Endothelial cell of umbilical vein (primary cell): Measurements from ENCODE around the gene VPS16. TPM values are rescaled to one million over a fixed set of nuclear protein-coding genes. Genes with fewer than 3 reads are reported as not detected.

ENCODE experiments used
- BruUV-seq: library from RNA; stranded (reverse); fragments of 400-500 nt; replicated peaks from 2 replicates; lab custom pipeline; 2021; lab: Mats Ljungman, UMichigan
- CTCF ChIA-PET: fragments of 300-600, 350-600 bp; sonication (Branson Sonifier 250); formaldehyde crosslinking; loops from one replicate; lab custom pipeline; 2021; ENCODE audit warnings: antibody characterized with exemption, inconsistent platforms; lab: Charles Lee
- POLR2A ChIA-PET: fragments of 300-600, 350-600 bp; sonication (Branson Sonifier 250); formaldehyde crosslinking; loops from one replicate; lab custom pipeline; 2021; ENCODE audit warnings: antibody characterized with exemption, inconsistent platforms; lab: Charles Lee
- DNase-seq: peaks from one replicate; pipeline ENCODE4 v3.0.0-alpha.2; 2011; ENCODE audit warnings: low read depth, low spot score
- FAIRE-seq: peaks from 2 replicates; lab custom pipeline; 2011; peaks lifted over from hg19 to GRCh38; lab: Jason Lieb, UNC
- H2AFZ ChIP-seq: 2 replicates; pipeline ENCODE4 v1.6.0; 2012; ENCODE audit warnings: low read depth, low read length, control low read depth, inconsistent platforms
- H3K27ac ChIP-seq: 2 replicates; pipeline ENCODE4 v1.5.1; 2011; ENCODE audit warnings: low read depth, mild to moderate bottlenecking, control low read depth, low read length, moderate library complexity; ENCODE audit not compliant: insufficient read depth
- H3K27me3 ChIP-seq, 2 experiments: 2 replicates each; pipeline versions ENCODE4 v1.6.0 to v1.6.1; 2011; ENCODE audit warnings: low read length in 2 of 2, mixed read lengths in 1 of 2; ENCODE audit not compliant: control insufficient read depth in 2 of 2, insufficient read depth in 2 of 2
- H3K36me3 ChIP-seq, 2 experiments: 2 replicates in 1 of 2; 3 replicates in 1 of 2; pipeline ENCODE4 v1.5.1; 2011; ENCODE audit warnings: low read length in 2 of 2, mild to moderate bottlenecking in 1 of 2, moderate library complexity in 1 of 2; ENCODE audit not compliant: control insufficient read depth in 2 of 2, insufficient read depth in 2 of 2; ENCODE audit errors: extremely low read depth in 1 of 2
- H3K4me1 ChIP-seq: 3 replicates; pipeline ENCODE4 v1.5.1; 2011; ENCODE audit warnings: mild to moderate bottlenecking, low read length; ENCODE audit not compliant: control insufficient read depth, insufficient read depth; ENCODE audit errors: extremely low read depth
- H3K4me2 ChIP-seq: 2 replicates; pipeline ENCODE4 v1.6.1; 2011; ENCODE audit warnings: low read length, control low read depth, mixed read lengths; ENCODE audit not compliant: insufficient read depth
- H3K4me3 ChIP-seq, 3 experiments: fragments of 200-600 bp in 1 of 3; sonication (generic), shearing (Covaris generic) in 1 of 3; replicated peaks in 1 of 3; 2 replicates each; pipeline ENCODE4 v1.5.1; 2011 to 2016; ENCODE audit warnings: control low read depth in 3 of 3, low read length in 3 of 3, mild to moderate bottlenecking in 2 of 3, inconsistent platforms in 1 of 3, low read depth in 1 of 3, moderate library complexity in 1 of 3; ENCODE audit not compliant: insufficient read depth in 1 of 3
- H3K79me2 ChIP-seq: 2 replicates; pipeline ENCODE4 v1.6.0; 2012; ENCODE audit warnings: low read length, inconsistent platforms; ENCODE audit not compliant: control insufficient read depth, insufficient read depth
- H3K9ac ChIP-seq: replicated peaks from 2 replicates; pipeline ENCODE3; 2011; ENCODE audit warnings: low read length, control low read depth; ENCODE audit not compliant: insufficient read depth; ENCODE audit errors: extremely low read depth
- H3K9me1 ChIP-seq: replicated peaks from 3 replicates; pipeline ENCODE4 v1.6.0; 2011; ENCODE audit warnings: mild to moderate bottlenecking, low read length; ENCODE audit not compliant: control insufficient read depth, insufficient read depth; ENCODE audit errors: extremely low read depth
- H3K9me3 ChIP-seq: replicated peaks from 2 replicates; pipeline ENCODE4 v1.5.1; 2012; ENCODE audit warnings: low read length, inconsistent platforms; ENCODE audit not compliant: control insufficient read depth, insufficient read depth
- H4K20me1 ChIP-seq: replicated peaks from 2 replicates; pipeline ENCODE3; 2011; ENCODE audit warnings: mild to moderate bottlenecking, low read length; ENCODE audit not compliant: control insufficient read depth, insufficient read depth; ENCODE audit errors: extremely low read depth
- EZH2 ChIP-seq: IDR thresholded peaks from 2 replicates; pipeline ENCODE4 v1.6.1; 2012; ENCODE audit warnings: borderline replicate concordance, low read depth, mild to moderate bottlenecking, moderate library complexity, low read length, inconsistent platforms; ENCODE audit not compliant: severe bottlenecking
- FOS ChIP-seq: IDR thresholded peaks from 2 replicates; pipeline ENCODE4 v1.6.1; 2011; ENCODE audit warnings: mild to moderate bottlenecking, low read length, moderate library complexity, borderline replicate concordance; ENCODE audit not compliant: insufficient read depth
- GATA2 ChIP-seq: IDR thresholded peaks from 2 replicates; pipeline ENCODE4 v1.7.0; 2011; ENCODE audit warnings: low read depth, mild to moderate bottlenecking, moderate library complexity, mixed read lengths, low read length; ENCODE audit not compliant: insufficient read length, insufficient read depth
- JUN ChIP-seq: IDR thresholded peaks from 2 replicates; pipeline ENCODE4 v1.6.1; 2011; ENCODE audit warnings: borderline replicate concordance, low read depth; ENCODE audit not compliant: insufficient read length, insufficient read depth
- MYC ChIP-seq: IDR thresholded peaks from one replicate; pipeline ENCODE4 v1.6.1; 2011; ENCODE audit warnings: mild to moderate bottlenecking, low read depth, low read length
- POLR2A ChIP-seq: IDR thresholded peaks from 2 replicates; pipeline ENCODE4 v1.6.1; 2012; ENCODE audit warnings: low read depth, mild to moderate bottlenecking, control low read depth, low read length
- POLR2AphosphoS5 ChIP-seq: IDR thresholded peaks from 2 replicates; pipeline ENCODE4 v1.6.1; 2012; ENCODE audit warnings: low read depth, mild to moderate bottlenecking, control low read depth, low read length, moderate library complexity; ENCODE audit not compliant: insufficient read depth
- dilution Hi-C: fragments of 300-500 bp; cut with MboI; formaldehyde crosslinking; loops from one replicate; pipeline ENCODE4 v1.15.0; 2019; ENCODE audit warnings: low sequenced_read_pairs; ENCODE audit not compliant: extremely low pct_ligation_motif_present
- intact Hi-C: fragments of 100-400 bp; cut with micrococcal nuclease; formaldehyde crosslinking; loops from one replicate; pipeline ENCODE4 v1.10.0; 2022
- polyA plus RNA-seq, 4 experiments: library from polyadenylated mRNA; depleted of rRNA in 3 of 4; stranded (reverse) in 3 of 4; unstranded in 1 of 4; fragments of >200 nt; gene quantifications; 2 replicates each; pipeline versions ENCODE4 v1.2.1 to v1.2.3, GENCODE V29; 2011 to 2012; ENCODE audit warnings: missing spikeins in 1 of 4
- total RNA-seq: library from RNA; stranded (reverse); gene quantifications from 2 replicates; pipeline ENCODE4 v1.2.3, GENCODE V29; 2021
- TF ChIP-seq, protein P1 (sequence below): IDR thresholded peaks from 2 replicates; pipeline ENCODE4 v1.6.1; 2011; ENCODE audit not compliant: insufficient read depth, insufficient read length
- TF ChIP-seq, protein P2 (sequence below), 2 donors: IDR thresholded peaks; 1 replicate in 1 of 2; 2 replicates in 1 of 2; pipeline ENCODE4 v1.5.1; 2011; ENCODE audit warnings: low read length in 2 of 2, mild to moderate bottlenecking in 2 of 2, moderate library complexity in 2 of 2, control low read depth in 1 of 2, inconsistent platforms in 1 of 2, low read depth in 1 of 2; ENCODE audit not compliant: insufficient read depth in 1 of 2; ENCODE audit errors: extremely low read depth in 1 of 2

Gene VPS16
- total and polyA plus RNA-seq, 2 donors (not counting 3 experiments of a cell fraction or from before 2014, with no cell fraction given): 37.6 to 42.3 TPM

DNA sequence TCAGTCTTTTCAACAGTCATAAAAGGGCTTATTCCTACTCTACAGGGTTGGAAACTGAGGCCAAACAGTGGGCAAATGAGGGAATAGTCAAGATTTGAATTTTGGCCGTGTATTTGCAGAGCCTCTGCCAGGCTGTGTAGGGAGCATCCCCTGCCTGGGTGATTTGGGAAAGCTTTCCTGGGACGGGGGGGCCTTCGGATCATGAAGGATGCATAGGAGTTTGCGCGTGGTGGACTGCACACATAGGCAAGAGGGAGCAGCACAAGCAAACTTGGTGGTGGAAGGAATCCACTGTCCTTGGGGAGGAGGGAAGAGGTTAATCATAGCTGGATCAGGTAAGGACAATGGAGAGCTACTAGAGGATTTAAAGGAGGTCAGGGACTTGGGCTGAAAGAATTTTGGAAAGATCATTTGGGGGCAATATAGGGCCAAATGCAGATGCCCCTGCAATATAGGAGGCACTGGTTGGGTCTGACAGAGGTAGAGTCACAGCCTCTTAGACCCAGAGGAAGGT, 35.2 kb downstream of the VPS16 start:
- H3K9ac ChIP-seq: no peak overlapping the region

More for the DNA sequence above, 35.2 kb downstream of the VPS16 start:
- TF ChIP-seq POLR2A (no peak), MYC (no peak), FOS (no peak), EZH2 (no peak), GATA2 (no peak), JUN (no peak), POLR2AphosphoS5 (no peak)
- TF ChIP-seq, protein P1, sequence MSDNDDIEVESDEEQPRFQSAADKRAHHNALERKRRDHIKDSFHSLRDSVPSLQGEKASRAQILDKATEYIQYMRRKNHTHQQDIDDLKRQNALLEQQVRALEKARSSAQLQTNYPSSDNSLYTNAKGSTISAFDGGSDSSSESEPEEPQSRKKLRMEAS: no peak
- TF ChIP-seq, protein P2, sequence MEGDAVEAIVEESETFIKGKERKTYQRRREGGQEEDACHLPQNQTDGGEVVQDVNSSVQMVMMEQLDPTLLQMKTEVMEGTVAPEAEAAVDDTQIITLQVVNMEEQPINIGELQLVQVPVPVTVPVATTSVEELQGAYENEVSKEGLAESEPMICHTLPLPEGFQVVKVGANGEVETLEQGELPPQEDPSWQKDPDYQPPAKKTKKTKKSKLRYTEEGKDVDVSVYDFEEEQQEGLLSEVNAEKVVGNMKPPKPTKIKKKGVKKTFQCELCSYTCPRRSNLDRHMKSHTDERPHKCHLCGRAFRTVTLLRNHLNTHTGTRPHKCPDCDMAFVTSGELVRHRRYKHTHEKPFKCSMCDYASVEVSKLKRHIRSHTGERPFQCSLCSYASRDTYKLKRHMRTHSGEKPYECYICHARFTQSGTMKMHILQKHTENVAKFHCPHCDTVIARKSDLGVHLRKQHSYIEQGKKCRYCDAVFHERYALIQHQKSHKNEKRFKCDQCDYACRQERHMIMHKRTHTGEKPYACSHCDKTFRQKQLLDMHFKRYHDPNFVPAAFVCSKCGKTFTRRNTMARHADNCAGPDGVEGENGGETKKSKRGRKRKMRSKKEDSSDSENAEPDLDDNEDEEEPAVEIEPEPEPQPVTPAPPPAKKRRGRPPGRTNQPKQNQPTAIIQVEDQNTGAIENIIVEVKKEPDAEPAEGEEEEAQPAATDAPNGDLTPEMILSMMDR (IDR thresholded peaks at IDR 0.05; ENCODE audit: extremely low read depth in 1 of 2, insufficient read depth in 1 of 2, low read depth in 1 of 2, low read length in 2 of 2): no peak
- Histone ChIP-seq H3K9me1 (no peaks in the 10 kb centered on the region), H3K9me3 (no peaks in the 10 kb centered on the region), H3K36me3 (no peaks in the 10 kb centered on the region), H2AFZ (no peak overlapping the region), H3K27ac (no peak overlapping the region), H3K4me3 (no peak overlapping the region), H4K20me1 (no peaks in the 10 kb centered on the region), H3K4me1 (peaks cover 29% of the 10 kb centered on the region), H3K79me2 (peaks cover 63% of the 10 kb centered on the region), H3K27me3 (no peaks in the 10 kb centered on the region), H3K4me2 (no peak overlapping the region)
- dilution Hi-C loops: no loop called here
- ChIA-PET CTCF (no interaction called here), POLR2A (no interaction called here)
- BruUV-seq: no TSS peak
- FAIRE-seq: no peak
- DNase-seq: no peak
- intact Hi-C loops: no loop called here
